ENCODE data around the gene FAM184A. TPM values are rescaled to one million over a fixed set of nuclear protein-coding genes. Genes with fewer than 3 reads are reported as not detected.

Gene FAM184A
- total and polyA plus RNA-seq, 2 of the 13 experiments (the other 11 are each of a cell fraction or from before 2014, with no cell fraction given), result 7.0 to 18.0 TPM

GRCh38 chr6:119077643-119078375, 655 bp downstream of the FAM184A start (continued):
- TF ChIP-seq E2F2 (CRISPR knock-in tag; IDR thresholded peaks at IDR 0.05; ENCODE audit: borderline replicate concordance) (peak; percentile 47; the same call in 1 of the 2 replicates), ZNF407 (CRISPR knock-in tag; IDR thresholded peaks at IDR 0.05; ENCODE audit: not compliant biosample characterization) (peak; percentile 70), AGO1 (IDR thresholded peaks at IDR 0.05; ENCODE audit: low read depth, low read length, poor library complexity, severe bottlenecking) (peak; percentile 24), IRX3 (CRISPR knock-in tag; IDR thresholded peaks at IDR 0.05; ENCODE audit: borderline replicate concordance, low read depth) (peak; percentile 28; the same call in 1 of the 2 replicates), KDM2A (CRISPR knock-in tag; IDR thresholded peaks at IDR 0.05; ENCODE audit: borderline replicate concordance, low read depth) (peak; percentile 89), AGO2 (optimal IDR thresholded peaks at IDR 0.05; ENCODE audit: low read depth, low read length) (peak; percentile 59), ZNF781 (CRISPR knock-in tag; IDR thresholded peaks at IDR 0.05; ENCODE audit: borderline replicate concordance, not compliant biosample characterization) (peak; percentile 24), NONO (IDR thresholded peaks at IDR 0.05) (no peak), NONO (CRISPR knock-in tag; conservative IDR thresholded peaks at IDR 0.05) (peak; percentile 75), MEIS2 (CRISPR knock-in tag; IDR thresholded peaks at IDR 0.05) (peak; percentile 71), ELF1 (CRISPR knock-in tag; IDR thresholded peaks at IDR 0.05) (peak; percentile 32; the same call in 1 of the 2 replicates), ZNF646 (CRISPR knock-in tag; IDR thresholded peaks at IDR 0.05) (peak; percentile 70; the same call in 1 of the 2 replicates)
